ENCODE results near the gene FMO5. TPM values are rescaled to one million over a fixed set of nuclear protein-coding genes. Genes with fewer than 3 reads are reported as not detected.

FMO5 gene, protein sequence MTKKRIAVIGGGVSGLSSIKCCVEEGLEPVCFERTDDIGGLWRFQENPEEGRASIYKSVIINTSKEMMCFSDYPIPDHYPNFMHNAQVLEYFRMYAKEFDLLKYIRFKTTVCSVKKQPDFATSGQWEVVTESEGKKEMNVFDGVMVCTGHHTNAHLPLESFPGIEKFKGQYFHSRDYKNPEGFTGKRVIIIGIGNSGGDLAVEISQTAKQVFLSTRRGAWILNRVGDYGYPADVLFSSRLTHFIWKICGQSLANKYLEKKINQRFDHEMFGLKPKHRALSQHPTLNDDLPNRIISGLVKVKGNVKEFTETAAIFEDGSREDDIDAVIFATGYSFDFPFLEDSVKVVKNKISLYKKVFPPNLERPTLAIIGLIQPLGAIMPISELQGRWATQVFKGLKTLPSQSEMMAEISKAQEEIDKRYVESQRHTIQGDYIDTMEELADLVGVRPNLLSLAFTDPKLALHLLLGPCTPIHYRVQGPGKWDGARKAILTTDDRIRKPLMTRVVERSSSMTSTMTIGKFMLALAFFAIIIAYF
- total RNA-seq = under 1 TPM; 0.27 to 0.33 TPM

- POLR2A ChIA-PET = interaction anchor here (0.9 to 2.2 kb wide), 3 partner anchors 17 to 141 kb away, joined by 3 to 7 read pairs (median 5); partner anchors contain the start of gene CHD1L
Observed at GRCh38 chr1:147225193-147225730, at the start of gene FMO5. Gene FMO5 (minus strand): TSS chr1:147225339. CDS start chr1:147225029, 310 bp downstream.

GRCh38 chr1:147273409-147274336 is 48.5 kb upstream of the FMO5 start:
- Mint-ChIP-seq H3K4me1 (ENCODE audit: low read depth) (peaks cover 4% of the 10 kb centered on the region), H3K9me3 (no peaks in the 10 kb centered on the region), H3K27ac (no peak overlapping the region), H3K4me3 (no peak overlapping the region), H3K36me3 (peaks cover 55% of the 10 kb centered on the region), H3K27me3 (no peaks in the 10 kb centered on the region)
- no peak for DNase-seq
- intact Hi-C loops (cut with micrococcal nuclease) = loop anchor here (1.0 to 5.0 kb wide), 2 partner anchors 117 to 619 kb away; no protein-coding TSS in a partner anchor
- POLR2A ChIA-PET = no interaction called here
- CTCF ChIA-PET = interaction anchor here (0.6 to 4.9 kb wide), 13 partner anchors 11 to 619 kb away, joined by 3 to 79 read pairs (median 3); no protein-coding TSS in a partner anchor

More at GRCh38 chr1:147225193-147225730, at the start of gene FMO5:
- no peaks in the 10 kb centered on the region for H3K36me3 Mint-ChIP-seq
- intact Hi-C loops (cut with micrococcal nuclease) = loop anchor here (1.0 to 5.0 kb wide), 2 partner anchors 17 to 53 kb away; partner anchors contain the start of genes CHD1L and PRKAB2
- DNase-seq = peak; percentile 69
- H3K4me3 Mint-ChIP-seq = peak within 1 kb of the TSS; percentile 82
- H3K27ac Mint-ChIP-seq = peak within 1 kb of the TSS; percentile 28
- no peaks in the 10 kb centered on the region for H3K27me3 Mint-ChIP-seq
- H3K4me1 Mint-ChIP-seq (ENCODE audit: low read depth) = peaks cover 10% of the 10 kb centered on the region
- CTCF ChIA-PET = interaction anchor here (1.1 to 1.7 kb wide), 3 partner anchors 17 to 39 kb away, joined by 3 to 13 read pairs (median 4); partner anchors contain the start of gene CHD1L
- no peaks in the 10 kb centered on the region for H3K9me3 Mint-ChIP-seq

DNA sequence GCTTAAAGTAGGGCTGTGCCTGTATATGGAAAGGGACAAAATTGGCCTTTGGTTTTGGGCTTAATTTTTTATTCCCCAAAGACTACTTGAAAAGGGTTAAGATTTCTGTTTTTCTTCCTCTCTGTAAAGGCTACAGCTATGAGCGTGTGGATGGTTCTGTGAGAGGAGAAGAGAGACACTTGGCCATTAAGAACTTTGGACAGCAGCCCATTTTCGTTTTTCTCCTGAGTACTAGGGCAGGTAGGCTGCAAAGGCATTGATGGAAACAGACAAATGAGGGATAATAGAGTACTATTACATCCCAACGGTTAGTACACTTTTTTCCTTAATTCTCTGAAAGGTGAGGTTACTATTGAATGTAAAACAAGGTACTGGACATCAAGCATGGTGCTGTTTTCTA is 46.9 kb upstream of the FMO5 start:
- Mint-ChIP-seq H3K36me3 (peaks cover 57% of the 10 kb centered on the region), H3K27ac (no peak overlapping the region), H3K4me1 (ENCODE audit: low read depth) (peaks cover 4% of the 10 kb centered on the region), H3K27me3 (no peaks in the 10 kb centered on the region), H3K4me3 (no peak overlapping the region), H3K9me3 (no peaks in the 10 kb centered on the region)
- intact Hi-C loops (cut with micrococcal nuclease) = loop anchor here (5.0 kb wide), 1 partner anchor 620 kb away; no protein-coding TSS in a partner anchor
- ChIA-PET CTCF (interaction anchor here (1.4 to 4.9 kb wide), 3 partner anchors 13 to 116 kb away, joined by 3 to 79 read pairs (median 3); no protein-coding TSS in a partner anchor), POLR2A (no interaction called here)
- no peak for DNase-seq

- ChIA-PET POLR2A (no interaction called here), CTCF (no interaction called here)
- Mint-ChIP-seq H3K27ac (no peak overlapping the region), H3K36me3 (peaks cover 56% of the 10 kb centered on the region), H3K27me3 (no peaks in the 10 kb centered on the region), H3K4me1 (ENCODE audit: low read depth) (peaks cover 4% of the 10 kb centered on the region), H3K9me3 (no peaks in the 10 kb centered on the region), H3K4me3 (no peak overlapping the region)
- intact Hi-C loops (cut with micrococcal nuclease) = loop anchor here (5.0 kb wide), 1 partner anchor 622 kb away; no protein-coding TSS in a partner anchor
- DNase-seq = no peak
Observed at GRCh38 chr1:147270721-147271120, 45.6 kb upstream of the FMO5 start.

DNA sequence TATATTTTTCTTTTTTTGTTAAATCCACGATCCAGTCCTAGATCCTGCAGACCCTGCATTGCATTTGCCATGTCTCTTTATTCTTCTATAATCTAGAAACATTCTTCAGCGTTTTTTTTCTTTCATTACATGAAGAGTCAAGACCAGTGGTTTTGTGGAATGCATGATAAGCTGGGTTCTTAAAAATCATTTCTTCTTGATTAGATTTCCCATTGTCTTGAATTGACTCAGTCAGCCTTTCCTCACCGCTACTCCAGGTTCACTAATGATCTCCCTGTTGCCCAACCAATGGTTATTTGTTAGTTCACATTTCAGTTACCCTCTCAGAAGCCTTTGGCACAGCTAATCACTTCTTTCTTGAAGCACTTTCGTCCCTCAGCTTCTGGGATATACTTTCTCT is 42.6 kb upstream of the FMO5 start:
- Mint-ChIP-seq H3K4me3 (no peak overlapping the region), H3K27me3 (no peaks in the 10 kb centered on the region), H3K36me3 (peaks cover 59% of the 10 kb centered on the region), H3K4me1 (ENCODE audit: low read depth) (no peaks in the 10 kb centered on the region), H3K27ac (no peak overlapping the region), H3K9me3 (no peaks in the 10 kb centered on the region)
- ChIA-PET CTCF (no interaction called here), POLR2A (interaction anchor here (1.5 kb wide), 1 partner anchor 22 kb away, joined by 3 read pairs; no protein-coding TSS in a partner anchor)
- intact Hi-C loops (cut with micrococcal nuclease) = no loop called here
- DNase-seq = no peak

GRCh38 chr1:147266381-147266780 is 41.2 kb upstream of the FMO5 start:
- Mint-ChIP-seq H3K27ac (no peak overlapping the region), H3K9me3 (no peaks in the 10 kb centered on the region), H3K4me3 (no peak overlapping the region), H3K4me1 (ENCODE audit: low read depth) (no peaks in the 10 kb centered on the region), H3K27me3 (no peaks in the 10 kb centered on the region), H3K36me3 (peaks cover 60% of the 10 kb centered on the region)
- POLR2A ChIA-PET = no interaction called here
- no peak for DNase-seq
- intact Hi-C loops (cut with micrococcal nuclease) = no loop called here
- CTCF ChIA-PET = no interaction called here

DNA sequence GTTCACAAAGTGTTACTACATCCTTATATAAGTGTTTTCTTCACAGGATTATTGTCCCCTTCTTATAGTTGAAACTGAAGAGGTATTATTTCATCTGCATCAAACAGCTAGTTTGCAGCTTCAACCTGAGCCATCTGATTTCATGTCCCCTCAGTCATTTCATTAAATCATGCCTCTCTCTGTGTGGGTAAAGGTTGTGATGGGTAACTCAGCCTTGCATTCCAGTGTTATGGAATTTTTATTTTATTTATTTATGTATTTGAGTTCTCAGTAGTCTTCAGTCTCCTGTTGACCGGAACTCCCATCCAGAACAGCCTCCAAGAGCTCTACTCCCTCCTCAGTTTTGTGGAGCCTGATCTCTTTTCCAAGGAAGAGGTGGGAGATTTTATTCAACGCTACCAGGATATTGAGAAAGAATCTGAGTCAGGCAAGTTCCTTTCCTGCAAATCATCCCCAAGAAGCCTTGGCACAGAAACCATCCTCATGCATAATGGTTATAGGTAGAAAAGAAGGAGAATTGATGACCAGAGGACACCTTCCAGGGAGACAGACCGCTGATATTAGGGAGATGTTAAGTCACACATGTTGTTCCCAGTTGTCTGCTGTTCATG is 39.1 kb upstream of the FMO5 start:
- no peaks in the 10 kb centered on the region for H3K27me3 Mint-ChIP-seq
- CTCF ChIA-PET = no interaction called here
- no peak overlapping the region for H3K4me3 Mint-ChIP-seq
- no peaks in the 10 kb centered on the region for H3K9me3 Mint-ChIP-seq
- no peak overlapping the region for H3K27ac Mint-ChIP-seq
- intact Hi-C loops (cut with micrococcal nuclease) = no loop called here
- H3K4me1 Mint-ChIP-seq (ENCODE audit: low read depth) = no peaks in the 10 kb centered on the region
- no peak for DNase-seq
- peaks cover 65% of the 10 kb centered on the region for H3K36me3 Mint-ChIP-seq
- POLR2A ChIA-PET = no interaction called here

GRCh38 chr1:147260956-147261355 is 35.8 kb upstream of the FMO5 start:
- CTCF ChIA-PET = no interaction called here
- DNase-seq = no peak
- Mint-ChIP-seq H3K36me3 (peaks cover 53% of the 10 kb centered on the region), H3K4me1 (ENCODE audit: low read depth) (no peaks in the 10 kb centered on the region), H3K4me3 (no peak overlapping the region), H3K9me3 (no peaks in the 10 kb centered on the region), H3K27ac (no peak overlapping the region), H3K27me3 (no peaks in the 10 kb centered on the region)
- intact Hi-C loops (cut with micrococcal nuclease) = no loop called here
- POLR2A ChIA-PET = no interaction called here

GRCh38 chr1:147252540-147252939 is 27.4 kb upstream of the FMO5 start:
- H3K4me1 Mint-ChIP-seq (ENCODE audit: low read depth) = peaks cover 19% of the 10 kb centered on the region
- no peaks in the 10 kb centered on the region for H3K27me3 Mint-ChIP-seq
- DNase-seq = no peak
- peaks cover 26% of the 10 kb centered on the region for H3K36me3 Mint-ChIP-seq
- H3K9me3 Mint-ChIP-seq = no peaks in the 10 kb centered on the region
- no peak overlapping the region for H3K4me3 Mint-ChIP-seq
- CTCF ChIA-PET = interaction anchor here (0.8 kb wide), 1 partner anchor 27 kb away, joined by 3 read pairs; the partner anchor contains the start of gene FMO5
- POLR2A ChIA-PET = no interaction called here
- intact Hi-C loops (cut with micrococcal nuclease) = no loop called here
- H3K27ac Mint-ChIP-seq = no peak overlapping the region

GRCh38 chr1:147247656-147248238 is 22.6 kb upstream of the FMO5 start:
- H3K27ac Mint-ChIP-seq = no peak overlapping the region
- CTCF ChIA-PET = no interaction called here
- H3K9me3 Mint-ChIP-seq = no peaks in the 10 kb centered on the region

More at GRCh38 chr1:147247656-147248238, 22.6 kb upstream of the FMO5 start:
- Mint-ChIP-seq H3K27me3 (no peaks in the 10 kb centered on the region), H3K4me3 (no peak overlapping the region), H3K36me3 (peaks cover 6% of the 10 kb centered on the region), H3K4me1 (ENCODE audit: low read depth) (peaks cover 50% of the 10 kb centered on the region)
- intact Hi-C loops (cut with micrococcal nuclease) = no loop called here
- DNase-seq = no peak
- POLR2A ChIA-PET = no interaction called here
